Right lobe of liver (tissue), 4 donors: ENCODE measurements around the gene RPS21.

Experiments used
- POLR2A ChIP-seq: fragments of 450-650 bp; IDR thresholded peaks from one replicate; pipeline ENCODE4 v1.6.1; 2017; ENCODE audit warnings: antibody characterized with exemption, mild to moderate bottlenecking
- TF ChIP-seq, protein P1 (sequence below), 4 donors: fragments of 200-600 bp in 3 of 4; fragments of 450-650 bp in 1 of 4; IDR thresholded peaks; one replicate each; pipeline versions ENCODE4 v1.5.1 to v1.8.0; 2016 to 2022; ENCODE audit warnings: antibody characterized with exemption in 4 of 4, mild to moderate bottlenecking in 2 of 4
- donor health status: DM: no; HTN: no; CAD: no.
- donor health status: DM: no; HTN: no; CAD: no.
- donor health status: DM: no; HTN: yes; CAD: no.

DNA sequence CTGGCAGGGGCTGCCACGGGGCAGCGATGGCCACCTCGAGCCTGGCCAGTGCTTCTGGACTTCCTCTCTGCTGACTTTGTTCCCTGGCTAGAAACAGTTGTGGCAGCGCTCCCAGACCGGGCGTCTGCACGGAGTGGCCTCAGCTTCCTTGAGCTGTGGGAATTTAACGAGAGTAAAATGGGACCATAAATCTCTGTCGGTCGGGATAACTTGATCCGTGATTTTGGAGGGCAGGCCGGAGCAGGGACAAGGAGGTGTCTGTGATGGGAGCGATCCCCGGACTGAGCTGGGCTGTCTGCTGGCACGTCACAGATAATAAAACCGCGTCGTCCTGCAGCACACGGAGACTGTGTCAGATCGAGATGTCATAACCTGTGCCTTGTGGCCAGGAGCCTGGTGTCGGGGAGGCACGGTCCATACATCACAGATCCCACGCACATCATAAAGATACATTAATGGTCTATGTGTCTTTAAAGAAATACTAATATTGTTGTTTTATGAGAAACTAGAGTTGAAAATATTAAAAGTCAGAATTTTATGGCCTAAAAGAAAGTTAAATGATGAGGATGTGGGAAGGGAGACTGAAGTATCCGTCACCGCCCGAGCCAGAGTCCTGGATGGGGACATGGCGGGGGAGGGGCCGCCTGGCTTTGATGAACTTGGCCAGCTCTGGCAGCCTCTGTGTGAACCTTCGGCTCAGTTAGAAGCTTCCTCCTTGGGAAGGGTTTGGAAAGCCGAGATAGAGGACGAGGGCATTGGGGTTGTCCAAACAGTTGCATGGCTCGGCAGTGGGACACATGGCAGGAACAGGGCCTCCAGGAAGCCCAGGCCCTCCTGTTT is 47.0 kb downstream of the RPS21 start:
- TF ChIP-seq, protein P1, sequence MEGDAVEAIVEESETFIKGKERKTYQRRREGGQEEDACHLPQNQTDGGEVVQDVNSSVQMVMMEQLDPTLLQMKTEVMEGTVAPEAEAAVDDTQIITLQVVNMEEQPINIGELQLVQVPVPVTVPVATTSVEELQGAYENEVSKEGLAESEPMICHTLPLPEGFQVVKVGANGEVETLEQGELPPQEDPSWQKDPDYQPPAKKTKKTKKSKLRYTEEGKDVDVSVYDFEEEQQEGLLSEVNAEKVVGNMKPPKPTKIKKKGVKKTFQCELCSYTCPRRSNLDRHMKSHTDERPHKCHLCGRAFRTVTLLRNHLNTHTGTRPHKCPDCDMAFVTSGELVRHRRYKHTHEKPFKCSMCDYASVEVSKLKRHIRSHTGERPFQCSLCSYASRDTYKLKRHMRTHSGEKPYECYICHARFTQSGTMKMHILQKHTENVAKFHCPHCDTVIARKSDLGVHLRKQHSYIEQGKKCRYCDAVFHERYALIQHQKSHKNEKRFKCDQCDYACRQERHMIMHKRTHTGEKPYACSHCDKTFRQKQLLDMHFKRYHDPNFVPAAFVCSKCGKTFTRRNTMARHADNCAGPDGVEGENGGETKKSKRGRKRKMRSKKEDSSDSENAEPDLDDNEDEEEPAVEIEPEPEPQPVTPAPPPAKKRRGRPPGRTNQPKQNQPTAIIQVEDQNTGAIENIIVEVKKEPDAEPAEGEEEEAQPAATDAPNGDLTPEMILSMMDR (IDR thresholded peaks at IDR 0.05), result no peak
- no peak for TF ChIP-seq POLR2A
